HCT116 (cell line): ENCODE results near the gene XPNPEP2. TPM values are rescaled to one million over a fixed set of nuclear protein-coding genes. Genes with fewer than 3 reads are reported as not detected.

Experiments
- ATAC-seq: fragments of 200-7000 bp; cut with Tn5 transposase; 2 replicates; pipeline ENCODE4 v1.9.1; 2020; ENCODE audit warnings: mild to moderate bottlenecking, moderate library complexity
- BruUV-seq: library from RNA; stranded (reverse); fragments of 400-500 nt; replicated peaks from 2 replicates; lab custom pipeline; 2021; lab: Mats Ljungman, UMichigan
- CTCF ChIA-PET: fragments of 300-600 bp; sonication (Branson Sonifier 250); formaldehyde crosslinking; loops from one replicate; lab custom pipeline; 2021; ENCODE audit warnings: antibody characterized with exemption; lab: Charles Lee
- POLR2A ChIA-PET: fragments of 300-600, 350-600 bp; sonication (Branson Sonifier 250); formaldehyde crosslinking; loops from one replicate; lab custom pipeline; 2021; ENCODE audit warnings: antibody characterized with exemption; lab: Charles Lee
- RAD21 ChIA-PET, 2 experiments: fragments of 300-600 bp; sonication (Branson Sonifier 250); formaldehyde crosslinking; loops; one replicate each; lab custom pipeline; 2023; ENCODE audit warnings: low total read pairs in 2 of 2; ENCODE audit not compliant: uncharacterized antibody in 2 of 2, unreplicated experiment in 2 of 2, low non-redundant PET in 1 of 2; lab: Charles Lee
- DNase-seq: peaks from one replicate; pipeline ENCODE4 v3.0.0-alpha.2; 2010; ENCODE audit warnings: low read depth, low spot score
- H2AFZ ChIP-seq: fragments of 200-600 bp; shearing (Covaris generic), sonication (generic); 2 replicates; pipeline ENCODE4 v1.6.1; 2017; ENCODE audit warnings: low read depth, mixed run types, mixed read lengths, antibody characterized with exemption, low read length; ENCODE audit not compliant: poor library complexity, severe bottlenecking
- H3K27ac ChIP-seq: 2 replicates; pipeline ENCODE4 v1.5.1; 2012; ENCODE audit warnings: low read depth, low read length
- H3K27me3 ChIP-seq: fragments of 200-600 bp; sonication (generic); 2 replicates; pipeline ENCODE4 v1.6.1; 2016; ENCODE audit warnings: mixed run types, low read length, mixed read lengths; ENCODE audit not compliant: insufficient read depth
- H3K36me3 ChIP-seq, 2 experiments: fragments of 200-500 bp in 1 of 2; fragments of 200-600 bp in 1 of 2; sonication (Bioruptor generic) in 1 of 2; sonication (generic) in 1 of 2; 2 replicates each; pipeline versions ENCODE4 v1.5.1 to v1.6.1; 2014 to 2016; ENCODE audit warnings: low read length in 2 of 2, inconsistent platforms in 1 of 2, mixed read lengths in 1 of 2, mixed run types in 1 of 2; ENCODE audit not compliant: insufficient read depth in 2 of 2, control insufficient read depth in 1 of 2
- H3K4me1 ChIP-seq, 2 experiments: fragments of 200-600 bp in 1 of 2; sonication (generic) in 1 of 2; 2 replicates each; pipeline versions ENCODE4 v1.5.1 to v1.6.1; 2012 to 2017; ENCODE audit warnings: low read length in 2 of 2, inconsistent platforms in 1 of 2, mild to moderate bottlenecking in 1 of 2, mixed read lengths in 1 of 2, mixed run types in 1 of 2, moderate library complexity in 1 of 2; ENCODE audit not compliant: insufficient read depth in 2 of 2, control insufficient read depth in 1 of 2
- H3K4me2 ChIP-seq: fragments of 200-600 bp; sonication (generic); 2 replicates; pipeline ENCODE4 v1.6.1; 2017; ENCODE audit warnings: mixed run types, low read length, mixed read lengths
- H3K4me3 ChIP-seq, 2 experiments: fragments of 200-600 bp in 1 of 2; sonication (generic) in 1 of 2; replicated peaks in 1 of 2; 2 replicates each; pipeline ENCODE4 v1.5.1; 2011 to 2016; ENCODE audit warnings: low read length in 2 of 2, control low read depth in 1 of 2, low read depth in 1 of 2, mild to moderate bottlenecking in 1 of 2, mixed read lengths in 1 of 2, mixed run types in 1 of 2
- H3K79me2 ChIP-seq: fragments of 200-600 bp; sonication (generic); 2 replicates; pipeline ENCODE4 v1.6.1; 2017; ENCODE audit warnings: mild to moderate bottlenecking, mixed run types, low read length, moderate library complexity, mixed read lengths; ENCODE audit not compliant: insufficient read depth
- H3K9ac ChIP-seq: fragments of 200-600 bp; sonication (generic); 2 replicates; pipeline ENCODE4 v1.6.1; 2016; ENCODE audit warnings: low read length, mixed read lengths
- H3K9me2 ChIP-seq: fragments of 200-600 bp; sonication (generic), shearing (Covaris generic); 2 replicates; pipeline ENCODE4 v1.6.1; 2017; ENCODE audit warnings: mixed run types, mild to moderate bottlenecking, moderate library complexity; ENCODE audit not compliant: insufficient read depth
- H3K9me3 ChIP-seq, 2 experiments: fragments of 200-500 bp in 1 of 2; fragments of 200-600 bp in 1 of 2; sonication (Bioruptor generic) in 1 of 2; sonication (generic) in 1 of 2; 2 replicates each; pipeline ENCODE4 v1.6.1; 2014 to 2017; ENCODE audit warnings: low read length in 2 of 2, mixed read lengths in 2 of 2, inconsistent platforms in 1 of 2, low read depth in 1 of 2, mild to moderate bottlenecking in 1 of 2, mixed run types in 1 of 2, moderate library complexity in 1 of 2; ENCODE audit not compliant: control insufficient read depth in 1 of 2, insufficient read depth in 1 of 2
- H4K20me1 ChIP-seq: fragments of 200-600 bp; sonication (generic), shearing (Covaris generic); 2 replicates; pipeline ENCODE4 v1.6.1; 2017; ENCODE audit warnings: mixed run types, mild to moderate bottlenecking, moderate library complexity; ENCODE audit not compliant: insufficient read depth
- ATF3 ChIP-seq: IDR thresholded peaks from 2 replicates; pipeline ENCODE4 v1.6.1; 2012
- CBX3 ChIP-seq: IDR thresholded peaks from 2 replicates; pipeline ENCODE4 v1.6.1; 2012; ENCODE audit warnings: low read depth
- CEBPB ChIP-seq: IDR thresholded peaks from 2 replicates; pipeline ENCODE4 v1.6.1; 2012; ENCODE audit warnings: low read depth
- EGR1 ChIP-seq: IDR thresholded peaks from 2 replicates; pipeline ENCODE4 v1.6.1; 2012; ENCODE audit warnings: low read depth
- ELF1 ChIP-seq: IDR thresholded peaks from 2 replicates; pipeline ENCODE4 v1.6.1; 2012; ENCODE audit warnings: low read depth, borderline replicate concordance
- EZH2phosphoT487 ChIP-seq: fragments of 200-600 bp; IDR thresholded peaks from 2 replicates; pipeline ENCODE4 v1.6.1; 2018; ENCODE audit warnings: antibody characterized with exemption, borderline replicate concordance
- FOSL1 ChIP-seq: IDR thresholded peaks from 2 replicates; pipeline ENCODE4 v1.6.1; 2012; ENCODE audit warnings: low read depth
- JUND ChIP-seq: IDR thresholded peaks from 2 replicates; pipeline ENCODE4 v1.6.1; 2012
- MAX ChIP-seq: IDR thresholded peaks from 2 replicates; pipeline ENCODE4 v1.6.1; 2012
- POLR2AphosphoS5 ChIP-seq: IDR thresholded peaks from 2 replicates; pipeline ENCODE4 v1.6.1; 2011; ENCODE audit warnings: mild to moderate bottlenecking, low read depth, low read length, moderate library complexity
- RAD21 ChIP-seq: IDR thresholded peaks from 2 replicates; pipeline ENCODE4 v1.6.1; 2012; ENCODE audit warnings: low read depth, mild to moderate bottlenecking
- REST ChIP-seq: IDR thresholded peaks from 2 replicates; pipeline ENCODE4 v1.6.1; 2012; ENCODE audit warnings: low read depth
- SIN3A ChIP-seq: IDR thresholded peaks from 2 replicates; pipeline ENCODE4 v1.6.1; 2012; ENCODE audit warnings: low read depth
- SP1 ChIP-seq: IDR thresholded peaks from 2 replicates; pipeline ENCODE4 v1.6.1; 2012; ENCODE audit warnings: low read depth
- SRF ChIP-seq: IDR thresholded peaks from 2 replicates; pipeline ENCODE4 v1.6.1; 2012; ENCODE audit warnings: low read depth
- YY1 ChIP-seq: IDR thresholded peaks from 2 replicates; pipeline ENCODE4 v1.6.1; 2011; ENCODE audit warnings: low read length, low read depth, moderate library complexity, mild to moderate bottlenecking; ENCODE audit not compliant: insufficient replicate concordance; ENCODE audit errors: extremely low read depth
- ZBTB33 ChIP-seq: IDR thresholded peaks from 2 replicates; pipeline ENCODE4 v1.6.1; 2011; ENCODE audit warnings: mild to moderate bottlenecking, low read length, moderate library complexity; ENCODE audit not compliant: insufficient replicate concordance; ENCODE audit errors: extremely low read depth
- ZFX ChIP-seq: fragments of 450-650 bp; IDR thresholded peaks from 2 replicates; pipeline ENCODE4 v1.6.1; 2017
- ZNF274 ChIP-seq: fragments of 200-500 bp; sonication (Bioruptor generic); IDR thresholded peaks from 2 replicates; pipeline ENCODE4 v1.6.1; 2014; ENCODE audit warnings: mild to moderate bottlenecking, low read depth, low read length, inconsistent platforms
- intact Hi-C: fragments of 100-400 bp; cut with micrococcal nuclease; formaldehyde crosslinking; loops from 2 replicates; pipeline ENCODE4 v1.10.0; 2022
- total RNA-seq: library from RNA; stranded (reverse); gene quantifications from one replicate; pipeline ENCODE4 v1.2.1, GENCODE V29; 2021; ENCODE audit not compliant: unreplicated experiment

The XPNPEP2 gene
- total RNA-seq, 1 experiment from 2014 or later, result not detected

- intact Hi-C loops, result no loop called here
- no peaks in the 10 kb centered on the region for H3K27me3 ChIP-seq
- no peaks in the 10 kb centered on the region for H4K20me1 ChIP-seq
- no peaks in the 10 kb centered on the region for H3K79me2 ChIP-seq
- H3K4me3 ChIP-seq, result no peak overlapping the region
- no peaks in the 10 kb centered on the region for H3K9me3 ChIP-seq
- no peak for ATAC-seq
- H3K4me1 ChIP-seq, result no peaks in the 10 kb centered on the region
- no peaks in the 10 kb centered on the region for H3K36me3 ChIP-seq
- H3K9me2 ChIP-seq, result no peaks in the 10 kb centered on the region
- DNase-seq, result no peak
- H2AFZ ChIP-seq, result no peak overlapping the region
- no peak overlapping the region for H3K4me2 ChIP-seq
- POLR2A ChIA-PET, result no interaction called here
- H3K27ac ChIP-seq, result no peak overlapping the region
- H3K9ac ChIP-seq, result no peak overlapping the region
- no TSS peak for BruUV-seq
- RAD21 ChIA-PET, result no interaction called here
- no peak for TF ChIP-seq POLR2AphosphoS5
- TF ChIP-seq EGR1, result no peak
- TF ChIP-seq EZH2phosphoT487, result no peak
- no peak for TF ChIP-seq SRF
- no peak for TF ChIP-seq CBX3
- no peak for TF ChIP-seq YY1
- no peak for TF ChIP-seq ZNF274
- no peak for TF ChIP-seq RAD21
- TF ChIP-seq ATF3, result no peak
- no peak for TF ChIP-seq SP1
- TF ChIP-seq ZFX, result no peak
- TF ChIP-seq REST, result no peak
- no peak for TF ChIP-seq JUND
- no peak for TF ChIP-seq ZBTB33
- no peak for TF ChIP-seq CEBPB
- TF ChIP-seq MAX, result no peak
- TF ChIP-seq FOSL1, result no peak
- no peak for TF ChIP-seq SIN3A
- TF ChIP-seq ELF1, result no peak
- TF ChIP-seq, all 23 proteins: peak for 0
- CTCF ChIA-PET, result no interaction called here
Observed at GRCh38 chrX:129818123-129818522, 79.3 kb downstream of the XPNPEP2 start.
